ENCODE measurements around the gene GRID1.

The GRID1 gene

GRCh38 chr10:85647741-85648140, 718.9 kb downstream of the GRID1 start:
- no peak for TF ChIP-seq GATA2 (IDR thresholded peaks at IDR 0.05; ENCODE audit: low read depth, low read length)
- TF ChIP-seq GATA3 (IDR thresholded peaks at IDR 0.05; ENCODE audit: low read depth, low read length), result no peak

GRCh38 chr10:85645926-85646711, 720.5 kb downstream of the GRID1 start:
- TF ChIP-seq GATA3 (IDR thresholded peaks at IDR 0.05; ENCODE audit: low read depth, low read length), result no peak
- TF ChIP-seq GATA2 (IDR thresholded peaks at IDR 0.05; ENCODE audit: low read depth, low read length), result no peak

- no peak for TF ChIP-seq GATA3 (IDR thresholded peaks at IDR 0.05; ENCODE audit: low read depth, low read length)
- TF ChIP-seq GATA2 (IDR thresholded peaks at IDR 0.05; ENCODE audit: low read depth, low read length), result no peak
These were observed 721.5 kb downstream of the GRID1 start for GRCh38 chr10:85645053-85645452.

GRCh38 chr10:85643845-85644525, 722.6 kb downstream of the GRID1 start:
- no peak for TF ChIP-seq GATA2 (IDR thresholded peaks at IDR 0.05; ENCODE audit: low read depth, low read length)
- no peak for TF ChIP-seq GATA3 (IDR thresholded peaks at IDR 0.05; ENCODE audit: low read depth, low read length)

- TF ChIP-seq GATA3 (IDR thresholded peaks at IDR 0.05; ENCODE audit: low read depth, low read length) (no peak), GATA2 (IDR thresholded peaks at IDR 0.05; ENCODE audit: low read depth, low read length) (no peak)
These were observed 723.3 kb downstream of the GRID1 start for GRCh38 chr10:85643171-85643844.

GRCh38 chr10:85642421-85643170, 724.0 kb downstream of the GRID1 start:
- TF ChIP-seq GATA2 (IDR thresholded peaks at IDR 0.05; ENCODE audit: low read depth, low read length) (no peak), GATA3 (IDR thresholded peaks at IDR 0.05; ENCODE audit: low read depth, low read length) (no peak)

- no peak for TF ChIP-seq GATA2 (IDR thresholded peaks at IDR 0.05; ENCODE audit: low read depth, low read length)
- no peak for TF ChIP-seq GATA3 (IDR thresholded peaks at IDR 0.05; ENCODE audit: low read depth, low read length)
These were observed 724.5 kb downstream of the GRID1 start for GRCh38 chr10:85642082-85642420.

GRCh38 chr10:85641479-85642009, 725.1 kb downstream of the GRID1 start:
- TF ChIP-seq GATA3 (IDR thresholded peaks at IDR 0.05; ENCODE audit: low read depth, low read length), result peak; percentile 17; the same call in 1 of the 2 replicates
- peak; percentile 44; the same call in 1 of the 2 replicates for TF ChIP-seq GATA2 (IDR thresholded peaks at IDR 0.05; ENCODE audit: low read depth, low read length)

GRCh38 chr10:85638797-85639196, 727.8 kb downstream of the GRID1 start:
- no peak for TF ChIP-seq GATA2 (IDR thresholded peaks at IDR 0.05; ENCODE audit: low read depth, low read length)
- TF ChIP-seq GATA3 (IDR thresholded peaks at IDR 0.05; ENCODE audit: low read depth, low read length), result no peak

GRCh38 chr10:85635650-85636049, 730.9 kb downstream of the GRID1 start:
- TF ChIP-seq GATA2 (IDR thresholded peaks at IDR 0.05; ENCODE audit: low read depth, low read length) (no peak), GATA3 (IDR thresholded peaks at IDR 0.05; ENCODE audit: low read depth, low read length) (no peak)

- TF ChIP-seq GATA2 (IDR thresholded peaks at IDR 0.05; ENCODE audit: low read depth, low read length), result no peak
- no peak for TF ChIP-seq GATA3 (IDR thresholded peaks at IDR 0.05; ENCODE audit: low read depth, low read length)
These were observed 742.1 kb downstream of the GRID1 start for GRCh38 chr10:85624511-85624910.

GRCh38 chr10:85623758-85624157, 742.8 kb downstream of the GRID1 start:
- TF ChIP-seq GATA2 (IDR thresholded peaks at IDR 0.05; ENCODE audit: low read depth, low read length), result no peak
- no peak for TF ChIP-seq GATA3 (IDR thresholded peaks at IDR 0.05; ENCODE audit: low read depth, low read length)

GRCh38 chr10:85623342-85623741, 743.3 kb downstream of the GRID1 start:
- TF ChIP-seq GATA3 (IDR thresholded peaks at IDR 0.05; ENCODE audit: low read depth, low read length) (no peak), GATA2 (IDR thresholded peaks at IDR 0.05; ENCODE audit: low read depth, low read length) (no peak)

GRCh38 chr10:85622425-85622824, 744.2 kb downstream of the GRID1 start:
- TF ChIP-seq GATA2 (IDR thresholded peaks at IDR 0.05; ENCODE audit: low read depth, low read length), result no peak
- TF ChIP-seq GATA3 (IDR thresholded peaks at IDR 0.05; ENCODE audit: low read depth, low read length), result no peak

Measured in SH-SY5Y (cell line).